ENCODE measurements around the gene COQ10B.

COQ10B gene

DNA sequence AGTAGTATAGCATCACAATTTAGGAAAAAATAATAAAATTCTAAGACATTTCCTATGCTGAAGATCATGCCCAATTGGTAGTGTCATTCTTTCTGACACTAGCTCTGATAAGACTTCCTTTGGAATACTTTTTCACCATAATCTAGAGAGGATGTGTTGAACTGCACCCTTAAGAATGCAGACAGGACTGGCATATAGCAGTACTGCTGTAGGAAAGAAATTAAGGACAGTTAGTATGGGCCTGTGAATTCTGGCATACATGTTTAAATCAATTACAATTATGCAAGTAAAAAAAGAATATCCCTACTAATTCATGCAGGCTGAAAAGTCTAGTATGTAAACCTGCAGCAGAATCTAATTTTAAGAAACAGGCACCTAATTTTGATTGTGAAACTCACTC is 33.9 kb upstream of the COQ10B start:
- DNase-seq (ENCODE audit: low spot score) (no peak), ATAC-seq (ENCODE audit: low read depth) (no peak)
- Histone ChIP-seq H3K4me1 (ENCODE audit: insufficient read depth, poor library complexity, severe bottlenecking) (no peaks in the 10 kb centered on the region), H3K27ac (ENCODE audit: poor library complexity, severe bottlenecking) (no peak overlapping the region), H3K9me3 (ENCODE audit: severe bottlenecking) (no peaks in the 10 kb centered on the region), H3K27me3 (ENCODE audit: insufficient read depth, poor library complexity, severe bottlenecking) (no peaks in the 10 kb centered on the region), H3K4me3 (ENCODE audit: severe bottlenecking) (no peak overlapping the region), H3K36me3 (ENCODE audit: low read depth) (peaks cover 93% of the 10 kb centered on the region)
- TF ChIP-seq, protein P1, sequence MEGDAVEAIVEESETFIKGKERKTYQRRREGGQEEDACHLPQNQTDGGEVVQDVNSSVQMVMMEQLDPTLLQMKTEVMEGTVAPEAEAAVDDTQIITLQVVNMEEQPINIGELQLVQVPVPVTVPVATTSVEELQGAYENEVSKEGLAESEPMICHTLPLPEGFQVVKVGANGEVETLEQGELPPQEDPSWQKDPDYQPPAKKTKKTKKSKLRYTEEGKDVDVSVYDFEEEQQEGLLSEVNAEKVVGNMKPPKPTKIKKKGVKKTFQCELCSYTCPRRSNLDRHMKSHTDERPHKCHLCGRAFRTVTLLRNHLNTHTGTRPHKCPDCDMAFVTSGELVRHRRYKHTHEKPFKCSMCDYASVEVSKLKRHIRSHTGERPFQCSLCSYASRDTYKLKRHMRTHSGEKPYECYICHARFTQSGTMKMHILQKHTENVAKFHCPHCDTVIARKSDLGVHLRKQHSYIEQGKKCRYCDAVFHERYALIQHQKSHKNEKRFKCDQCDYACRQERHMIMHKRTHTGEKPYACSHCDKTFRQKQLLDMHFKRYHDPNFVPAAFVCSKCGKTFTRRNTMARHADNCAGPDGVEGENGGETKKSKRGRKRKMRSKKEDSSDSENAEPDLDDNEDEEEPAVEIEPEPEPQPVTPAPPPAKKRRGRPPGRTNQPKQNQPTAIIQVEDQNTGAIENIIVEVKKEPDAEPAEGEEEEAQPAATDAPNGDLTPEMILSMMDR (IDR thresholded peaks at IDR 0.05; ENCODE audit: poor library complexity, severe bottlenecking) = no peak

DNA sequence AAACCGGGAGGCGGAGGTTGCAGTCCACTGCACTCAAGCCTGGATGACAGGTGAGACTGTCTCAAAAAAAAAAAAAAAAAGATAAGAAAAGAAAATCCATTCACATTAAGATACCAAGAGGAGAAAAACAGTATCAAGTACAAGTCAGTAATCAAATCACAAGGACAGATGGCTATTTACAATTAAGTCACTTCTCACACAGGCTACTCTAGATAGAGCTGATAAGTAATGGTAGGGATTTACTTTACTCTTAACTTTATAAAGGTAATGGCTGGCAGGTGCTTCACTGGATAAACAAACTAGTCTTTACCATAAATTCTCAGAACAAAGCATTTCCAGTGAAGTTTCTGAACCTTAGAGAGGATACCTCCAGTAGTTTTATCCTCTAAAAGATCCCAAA is 30.0 kb upstream of the COQ10B start:
- Histone ChIP-seq H3K4me1 (ENCODE audit: insufficient read depth, poor library complexity, severe bottlenecking) (peaks cover 3% of the 10 kb centered on the region), H3K4me3 (ENCODE audit: severe bottlenecking) (no peak overlapping the region), H3K27me3 (ENCODE audit: insufficient read depth, poor library complexity, severe bottlenecking) (no peaks in the 10 kb centered on the region), H3K36me3 (ENCODE audit: low read depth) (peaks cover 71% of the 10 kb centered on the region), H3K27ac (ENCODE audit: poor library complexity, severe bottlenecking) (no peak overlapping the region), H3K9me3 (ENCODE audit: severe bottlenecking) (no peaks in the 10 kb centered on the region)
- ATAC-seq (ENCODE audit: low read depth) (no peak), DNase-seq (ENCODE audit: low spot score) (no peak)
- TF ChIP-seq, protein P1 (IDR thresholded peaks at IDR 0.05; ENCODE audit: poor library complexity, severe bottlenecking) = no peak

DNA sequence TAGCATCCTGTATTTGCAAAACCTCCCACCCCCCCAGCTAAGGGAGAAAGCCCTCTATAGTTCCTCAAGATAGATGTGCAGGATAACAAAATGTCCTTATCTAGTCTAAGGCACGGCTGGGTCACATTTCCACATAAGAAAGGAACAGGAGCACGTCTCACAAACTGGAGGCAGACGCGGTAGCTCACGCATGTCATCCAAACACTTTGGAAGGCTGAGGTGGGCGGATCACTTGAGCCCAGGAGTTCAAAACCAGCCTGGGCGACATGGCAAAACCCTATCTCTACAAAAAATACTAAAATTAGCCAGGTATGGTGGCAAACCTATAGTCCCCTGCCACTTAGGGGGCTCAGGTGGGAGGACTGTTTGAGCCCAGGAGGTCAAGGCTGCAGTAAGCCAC is 27.8 kb upstream of the COQ10B start:
- no peaks in the 10 kb centered on the region for H3K9me3 ChIP-seq (ENCODE audit: severe bottlenecking)
- H3K4me1 ChIP-seq (ENCODE audit: insufficient read depth, poor library complexity, severe bottlenecking) = peaks cover 3% of the 10 kb centered on the region
- H3K4me3 ChIP-seq (ENCODE audit: severe bottlenecking) = no peak overlapping the region
- ATAC-seq (ENCODE audit: low read depth) (no peak), DNase-seq (ENCODE audit: low spot score) (no peak)
- H3K36me3 ChIP-seq (ENCODE audit: low read depth) = peaks cover 67% of the 10 kb centered on the region
- no peaks in the 10 kb centered on the region for H3K27me3 ChIP-seq (ENCODE audit: insufficient read depth, poor library complexity, severe bottlenecking)
- H3K27ac ChIP-seq (ENCODE audit: poor library complexity, severe bottlenecking) = no peak overlapping the region
- TF ChIP-seq, protein P1 (IDR thresholded peaks at IDR 0.05; ENCODE audit: poor library complexity, severe bottlenecking) = no peak

DNA sequence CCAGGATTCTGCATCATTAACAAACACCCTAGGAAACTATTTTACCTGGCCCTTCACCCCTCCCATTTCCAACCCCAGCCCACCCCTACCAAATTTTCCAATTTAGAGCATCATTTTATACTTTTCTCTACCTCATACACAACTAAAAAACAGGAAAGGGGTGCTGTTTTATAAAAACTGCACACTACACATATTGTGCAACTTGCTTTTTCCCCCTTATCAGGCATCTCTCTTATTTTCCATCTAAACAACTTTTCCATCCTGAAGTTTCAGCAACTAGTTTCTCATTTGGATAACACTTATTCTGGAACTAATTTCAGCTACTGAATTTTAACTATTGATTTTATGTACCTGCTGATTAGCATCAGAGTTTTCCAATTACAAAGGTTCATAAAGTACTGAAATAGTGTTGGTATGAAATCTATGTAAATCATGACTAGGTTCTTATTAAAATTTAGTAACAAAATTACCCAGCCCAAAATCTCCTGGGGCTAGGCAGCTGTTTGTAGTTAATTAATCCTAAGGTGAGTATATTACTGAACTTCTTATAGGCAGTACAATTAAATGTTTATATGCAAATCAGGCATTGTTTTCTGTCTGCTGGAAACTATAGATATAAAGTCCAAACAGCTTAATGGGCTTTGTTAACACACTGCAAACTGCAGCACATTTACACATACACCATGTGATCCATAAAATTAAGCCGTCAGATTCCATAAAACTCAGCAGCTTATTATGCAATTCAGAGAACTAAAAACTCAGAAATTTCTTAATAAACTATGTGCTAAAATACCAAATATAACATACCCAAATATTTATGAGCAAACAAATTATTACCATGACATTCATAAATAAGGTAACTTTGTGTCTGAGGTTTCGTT is 26.4 kb upstream of the COQ10B start:
- Histone ChIP-seq H3K36me3 (ENCODE audit: low read depth) (peaks cover 53% of the 10 kb centered on the region), H3K27ac (ENCODE audit: poor library complexity, severe bottlenecking) (no peak overlapping the region), H3K4me1 (ENCODE audit: insufficient read depth, poor library complexity, severe bottlenecking) (peaks cover 3% of the 10 kb centered on the region), H3K9me3 (ENCODE audit: severe bottlenecking) (no peaks in the 10 kb centered on the region), H3K4me3 (ENCODE audit: severe bottlenecking) (no peak overlapping the region), H3K27me3 (ENCODE audit: insufficient read depth, poor library complexity, severe bottlenecking) (no peaks in the 10 kb centered on the region)
- DNase-seq (ENCODE audit: low spot score) = no peak
- TF ChIP-seq, protein P1 (IDR thresholded peaks at IDR 0.05; ENCODE audit: poor library complexity, severe bottlenecking) = no peak
- no peak for ATAC-seq (ENCODE audit: low read depth)

DNA sequence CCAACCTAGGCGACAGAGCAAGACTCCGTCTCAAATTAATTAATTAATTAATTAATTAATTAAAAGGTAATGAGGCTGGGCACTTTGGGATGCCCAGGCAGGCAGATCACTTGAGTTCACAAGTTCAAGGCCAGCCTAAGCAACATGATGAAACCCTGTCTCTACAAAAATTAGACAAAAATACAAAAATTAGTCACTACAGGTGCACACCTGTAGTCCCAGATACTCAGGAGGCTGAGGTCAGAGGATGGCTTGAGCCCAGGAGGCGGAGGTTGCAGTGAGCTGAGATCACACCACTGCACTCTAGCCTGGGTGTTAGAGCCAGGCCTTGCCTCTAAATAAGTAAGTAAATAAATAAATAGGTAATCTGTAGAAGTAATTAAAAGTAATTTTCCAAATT is 25.4 kb upstream of the COQ10B start:
- DNase-seq (ENCODE audit: low spot score) (no peak), ATAC-seq (ENCODE audit: low read depth) (no peak)
- H3K4me3 ChIP-seq (ENCODE audit: severe bottlenecking) = no peak overlapping the region
- H3K27ac ChIP-seq (ENCODE audit: poor library complexity, severe bottlenecking) = no peak overlapping the region
- no peaks in the 10 kb centered on the region for H3K27me3 ChIP-seq (ENCODE audit: insufficient read depth, poor library complexity, severe bottlenecking)
- H3K36me3 ChIP-seq (ENCODE audit: low read depth) = peaks cover 48% of the 10 kb centered on the region
- peaks cover 6% of the 10 kb centered on the region for H3K4me1 ChIP-seq (ENCODE audit: insufficient read depth, poor library complexity, severe bottlenecking)
- no peaks in the 10 kb centered on the region for H3K9me3 ChIP-seq (ENCODE audit: severe bottlenecking)
- TF ChIP-seq, protein P1 (IDR thresholded peaks at IDR 0.05; ENCODE audit: poor library complexity, severe bottlenecking) = no peak
